Heart right ventricle (tissue), 16 donors: ENCODE measurements around the gene MAD1L1. TPM values are rescaled to one million over a fixed set of nuclear protein-coding genes. Genes with fewer than 3 reads are reported as not detected.

Experiments used
- ATAC-seq, 8 donors: fragments of 200-7000 bp; cut with Tn5 transposase; one replicate each; pipeline ENCODE4 v1.9.1; 2020; ENCODE audit warnings: mild to moderate bottlenecking in 8 of 8, moderate library complexity in 8 of 8, moderate number of reproducible peaks in 1 of 8
- DNase-seq, 2 donors: peaks; one replicate each; pipeline ENCODE4 v3.0.0-alpha.2; 2020
- H3K27ac ChIP-seq, 10 donors: fragments of 200-600 bp; sonication (generic) in 2 of 10; one replicate each; pipeline versions ENCODE4 v1.5.0 to v1.8.0; 2020 to 2022; ENCODE audit warnings: mild to moderate bottlenecking in 3 of 10
- H3K27me3 ChIP-seq, 7 donors: fragments of 200-600 bp; one replicate each; pipeline ENCODE4 v1.8.0; 2021 to 2022; ENCODE audit warnings: mild to moderate bottlenecking in 2 of 7
- H3K36me3 ChIP-seq, 9 donors: fragments of 200-600 bp; sonication (generic) in 1 of 9; one replicate each; pipeline versions ENCODE4 v1.5.0 to v1.8.0; 2020 to 2022; ENCODE audit warnings: mild to moderate bottlenecking in 2 of 9
- H3K4me1 ChIP-seq, 9 donors: fragments of 200-600 bp; sonication (generic) in 1 of 9; one replicate each; pipeline versions ENCODE4 v1.5.0 to v1.8.0; 2020 to 2022; ENCODE audit warnings: mild to moderate bottlenecking in 4 of 9
- H3K4me3 ChIP-seq, 10 donors: fragments of 200-600 bp; sonication (generic) in 2 of 10; one replicate each; pipeline versions ENCODE4 v1.5.0 to v1.8.0; 2020 to 2022; ENCODE audit warnings: mild to moderate bottlenecking in 7 of 10, moderate library complexity in 2 of 10
- H3K9me3 ChIP-seq, 11 donors: fragments of 200-600 bp in 10 of 11; sonication (generic) in 2 of 11; one replicate each; pipeline versions ENCODE4 v1.5.0 to v1.8.0; 2013 to 2022; ENCODE audit warnings: mild to moderate bottlenecking in 2 of 11, control low read depth in 1 of 11, moderate library complexity in 1 of 11
- CTCF ChIP-seq, 9 donors: fragments of 200-600 bp; sonication (generic) in 2 of 9; IDR thresholded peaks; one replicate each; pipeline versions ENCODE4 v1.5.0 to v1.8.0; 2021 to 2022; ENCODE audit warnings: antibody characterized with exemption in 9 of 9, mild to moderate bottlenecking in 5 of 9, moderate library complexity in 1 of 9
- WGBS, 2 donors: extraction: QIAGEN DNeasy Blood & Tissue Kit; methylation state at CpG; one replicate each; pipeline ENCODE4 v1.1.7; 2013; ENCODE audit warnings: inconsistent platforms in 1 of 2; 5-methylcytosine and 5-hydroxymethylcytosine counted together
- intact Hi-C, 10 donors: fragments of 100-400 bp; cut with DNase I; formaldehyde crosslinking; loops; one replicate each; pipeline versions ENCODE4 v1.11.1 to v1.14.2; 2022
- polyA plus RNA-seq, 2 donors: library from polyadenylated mRNA; stranded (reverse); fragments of 200-250 nt; gene quantifications; one replicate each; pipeline ENCODE4 v1.2.3, GENCODE V29; 2013
- total RNA-seq, 10 donors: library from RNA; stranded (reverse); fragmentation: NEBNext Ultra II Directional in 3 of 10; extraction: Animal tissue kit (Norgen Biotek cat#: 25700) in 3 of 10; gene quantifications; one replicate each; pipeline versions ENCODE4 v1.2.1 to v1.2.4, GENCODE V29; 2021 to 2023
- donor health status: Arrhythmogenic right ventricular cardiomyopathy.
- donor health status: ischemic (EF 13 %, LVEDD 7.1; RV severe dilation, severe dysfunction).
- donor health status: healthy with polysubstance abuse.
- donor health status: DM: no; HTN: yes; CAD: no.
- donor health status: DM: no; HTN: no; CAD: no.
- donor health status: ischemic (EF 25% LVEDD 6.9; RV normal size, moderate dysfunction).
- donor health status: ischemic (EF 25% LVEDD 5.7; RV mildly dilated, moderate dysfunction).
- donor health status: healthy.
- donor health status: DM: yes; HTN: yes; CAD: no.
- donor health status: Ischemic cardiomyopathy.
- donor health status: ischemic (EF 35%, LVEDD 5.7; RV mildly dilated, moderate dysfunction).
- donor health status: nonischemic (EF 11% LVEDD 7.7; RV severe dilation, severe dysfunction).
- donor health status: DM: yes; HTN: yes; CAD: no.
- donor health status: PGD.
- donor health status: ischemic (EF 29% LVEDD 5.4; RV normal size, mild dysfunction).
- donor health status: nonischemic (EF 23%, LVEDD 6.1; RV moderate dilation, normal function).

Gene MAD1L1
- total and polyA plus RNA-seq, 12 donors: 13.8 to 46.8 (median 20.2) TPM

- Histone ChIP-seq H3K4me1 (peaks cover 6 to 24% (median 18%) of the 10 kb centered on the region in 9 donors), H3K9me3 (no peaks in the 10 kb centered on the region), H3K27ac (no peak overlapping the region), H3K27me3 (no peaks in the 10 kb centered on the region), H3K4me3 (no peak overlapping the region), H3K36me3 (peaks cover 0 to 20% (median 0%) of the 10 kb centered on the region in 9 donors)
- intact Hi-C loops: no loop called here
- ATAC-seq (no peak), DNase-seq (no peak)
- WGBS, 2 donors: 92 to 95% methylated on average over 14 of the region's 14 CpGs
- no peak for TF ChIP-seq CTCF (IDR thresholded peaks at IDR 0.05)
Observed at GRCh38 chr7:2123916-2124315, 108.8 kb downstream of the MAD1L1 start.

- H3K27me3 ChIP-seq: no peaks in the 10 kb centered on the region
- DNase-seq: no peak
- H3K4me3 ChIP-seq: no peak overlapping the region
- peaks cover 6 to 24% (median 18%) of the 10 kb centered on the region in 9 donors for H3K4me1 ChIP-seq
- intact Hi-C loops: no loop called here
- ATAC-seq: no peak
- WGBS, 2 donors: 92 to 93% methylated on average over 25 of the region's 25 CpGs
- peaks cover 0 to 18% (median 0%) of the 10 kb centered on the region in 9 donors for H3K36me3 ChIP-seq
- no peaks in the 10 kb centered on the region for H3K9me3 ChIP-seq
- H3K27ac ChIP-seq: no peak overlapping the region
- no peak for TF ChIP-seq CTCF (IDR thresholded peaks at IDR 0.05)
Observed at GRCh38 chr7:2123360-2123759, 109.4 kb downstream of the MAD1L1 start.

GRCh38 chr7:2122651-2123050 lies 110.1 kb downstream of the MAD1L1 start:
- no peak for ATAC-seq
- intact Hi-C loops: no loop called here
- no peak for DNase-seq
- Histone ChIP-seq H3K27me3 (no peaks in the 10 kb centered on the region), H3K4me1 (peaks cover 6 to 27% (median 18%) of the 10 kb centered on the region in 9 donors), H3K4me3 (no peak overlapping the region), H3K36me3 (peaks cover 0 to 18% (median 0%) of the 10 kb centered on the region in 9 donors), H3K27ac (no peak overlapping the region), H3K9me3 (no peaks in the 10 kb centered on the region)
- 95 to 97% methylated on average over 16 of the region's 16 CpGs for WGBS, 2 donors
- no peak for TF ChIP-seq CTCF (IDR thresholded peaks at IDR 0.05)

- peak overlapping the region in 3 of 10 donors; percentile 9 to 52 (median 20) for H3K27ac ChIP-seq
- no peak for DNase-seq
- peak in 1 of 9 donors; percentile 8 for TF ChIP-seq CTCF (IDR thresholded peaks at IDR 0.05)
- no peaks in the 10 kb centered on the region for H3K27me3 ChIP-seq
- H3K4me3 ChIP-seq: no peak overlapping the region
- peak in 3 of 8 donors; percentile 2 to 16 (median 15) for ATAC-seq
- 79 to 81% methylated on average over 37 of the region's 37 CpGs for WGBS, 2 donors
- intact Hi-C loops: no loop called here
- peaks cover 0 to 11% (median 0%) of the 10 kb centered on the region in 9 donors for H3K36me3 ChIP-seq
- no peaks in the 10 kb centered on the region for H3K9me3 ChIP-seq
- H3K4me1 ChIP-seq: peaks cover 11 to 42% (median 32%) of the 10 kb centered on the region in 9 donors
Observed at GRCh38 chr7:2120841-2121830, 111.6 kb downstream of the MAD1L1 start.
